CD4-positive, alpha-beta memory T cell (primary cell): ENCODE results near the gene AKAP13. TPM values are rescaled to one million over a fixed set of nuclear protein-coding genes. Genes with fewer than 3 reads are reported as not detected.

Experiments used
- CTCF ChIA-PET: fragments of 350-600 bp; sonication (Branson Sonifier 250); formaldehyde crosslinking; loops from one replicate; lab custom pipeline; 2021; ENCODE audit warnings: inconsistent platforms; ENCODE audit not compliant: partially characterized antibody; lab: Charles Lee
- POLR2A ChIA-PET: fragments of 350-600 bp; sonication (Branson Sonifier 250); formaldehyde crosslinking; loops from one replicate; lab custom pipeline; 2021; ENCODE audit not compliant: partially characterized antibody; lab: Charles Lee
- DNase-seq, 5 donors: peaks; one replicate each; pipeline versions ENCODE4 v3.0.0 to v3.0.0-alpha.2; 2020 to 2022; ENCODE audit warnings: mixed read lengths in 1 of 5
- H3K27ac ChIP-seq: one replicate; pipeline ENCODE4 v1.7.0; 2013; ENCODE audit warnings: low read depth, low read length
- H3K27me3 ChIP-seq: 2 replicates; pipeline ENCODE4 v1.7.0; 2013; ENCODE audit warnings: mild to moderate bottlenecking, low read length, moderate library complexity; ENCODE audit not compliant: insufficient read depth
- H3K36me3 ChIP-seq: 2 replicates; pipeline ENCODE4 v1.7.0; 2013; ENCODE audit warnings: mild to moderate bottlenecking, low read length, moderate library complexity; ENCODE audit not compliant: insufficient read depth
- H3K4me1 ChIP-seq: 2 replicates; pipeline ENCODE4 v1.7.0; 2013; ENCODE audit warnings: mild to moderate bottlenecking, low read length, moderate library complexity; ENCODE audit not compliant: insufficient read depth
- H3K4me3 ChIP-seq, 2 donors: one replicate each; pipeline ENCODE4 v1.7.0; 2013; ENCODE audit warnings: low read length in 2 of 2, mild to moderate bottlenecking in 1 of 2
- H3K9me3 ChIP-seq, 2 donors: one replicate each; pipeline ENCODE4 v1.7.0; 2013; ENCODE audit warnings: low read length in 2 of 2, control low read depth in 1 of 2; ENCODE audit not compliant: control insufficient read depth in 1 of 2
- H3K27ac Mint-ChIP-seq, 7 donors: one replicate each; pipeline ENCODE4 v1.8.0; 2020 to 2021; ENCODE audit warnings: mixed read lengths in 7 of 7, mild to moderate bottlenecking in 6 of 7, inconsistent platforms in 3 of 7, moderate library complexity in 3 of 7
- H3K27me3 Mint-ChIP-seq, 2 donors: one replicate each; pipeline ENCODE4 v1.8.0; 2020 to 2021; ENCODE audit warnings: mixed read lengths in 2 of 2
- H3K36me3 Mint-ChIP-seq, 2 donors: one replicate each; pipeline ENCODE4 v1.8.0; 2020 to 2021; ENCODE audit warnings: mixed read lengths in 2 of 2, inconsistent platforms in 1 of 2, mild to moderate bottlenecking in 1 of 2
- H3K4me1 Mint-ChIP-seq, 4 donors: one replicate each; pipeline ENCODE4 v1.8.0; 2020 to 2021; ENCODE audit warnings: mixed read lengths in 4 of 4, mild to moderate bottlenecking in 1 of 4
- H3K4me3 Mint-ChIP-seq, 8 donors: one replicate each; pipeline ENCODE4 v1.8.0; 2020 to 2021; ENCODE audit warnings: mixed read lengths in 8 of 8, mild to moderate bottlenecking in 7 of 8, moderate library complexity in 6 of 8, inconsistent platforms in 3 of 8
- H3K9me3 Mint-ChIP-seq, 8 donors: one replicate each; pipeline ENCODE4 v1.8.0; 2020 to 2021; ENCODE audit warnings: mixed read lengths in 8 of 8, mild to moderate bottlenecking in 5 of 8, inconsistent platforms in 3 of 8, moderate library complexity in 1 of 8
- intact Hi-C: fragments of 100-400 bp; cut with micrococcal nuclease; formaldehyde crosslinking; loops from one replicate; pipeline ENCODE4 v1.15.1; 2023
- polyA plus RNA-seq, 2 donors: library from polyadenylated mRNA; unstranded; fragments of 300-500 nt; fragmentation: Illumina TruSeq; gene quantifications; one replicate each; pipeline ENCODE4 v1.2.3, GENCODE V29; 2021
- total RNA-seq, 2 experiments: library from RNA; stranded (reverse); gene quantifications; one replicate each; pipeline ENCODE4 v1.2.3, GENCODE V29; 2021

The AKAP13 gene
- total and polyA plus RNA-seq, 4 experiments from 2014 or later, result 68.7 to 319 (median 247) TPM

- Mint-ChIP-seq H3K27me3 (no peaks in the 10 kb centered on the region), H3K36me3 (peaks cover 5 to 31% of the 10 kb centered on the region in 2 donors), H3K4me1 (peaks cover 15 to 37% (median 20%) of the 10 kb centered on the region in 4 donors), H3K27ac (peak overlapping the region in 5 of 7 donors; percentile 18 to 80 (median 68)), H3K9me3 (peaks cover 0 to 4% (median 0%) of the 10 kb centered on the region in 8 donors), H3K4me3 (no peak overlapping the region)
- intact Hi-C loops, result loop anchor here (5.0 kb wide), 2 partner anchors 36 to 91 kb away; no protein-coding TSS in a partner anchor
- H3K36me3 ChIP-seq, result peaks cover 16% of the 10 kb centered on the region
- no peak overlapping the region for H3K4me3 ChIP-seq
- peak in 1 of 5 donors; percentile 27 for DNase-seq
- CTCF ChIA-PET, result interaction anchor here (0.9 to 1.4 kb wide), 4 partner anchors 35 to 90 kb away, joined by 3 to 4 read pairs (median 3); no protein-coding TSS in a partner anchor
- no peak overlapping the region for H3K27ac ChIP-seq
- no peaks in the 10 kb centered on the region for H3K27me3 ChIP-seq
- H3K9me3 ChIP-seq, result no peaks in the 10 kb centered on the region
- H3K4me1 ChIP-seq, result peaks cover 18% of the 10 kb centered on the region
- POLR2A ChIA-PET, result interaction anchor here (1.1 to 1.2 kb wide), 2 partner anchors 34 to 42 kb away, joined by 3 to 4 read pairs; no protein-coding TSS in a partner anchor
These were observed 371.1 kb downstream of the AKAP13 start for GRCh38 chr15:85751291-85752123.

- Histone ChIP-seq H3K9me3 (no peaks in the 10 kb centered on the region), H3K4me1 (peaks cover 18% of the 10 kb centered on the region), H3K27me3 (no peaks in the 10 kb centered on the region), H3K27ac (no peak overlapping the region), H3K4me3 (no peak overlapping the region), H3K36me3 (peaks cover 10% of the 10 kb centered on the region)
- peaks cover 15 to 37% (median 20%) of the 10 kb centered on the region in 4 donors for H3K4me1 Mint-ChIP-seq
- no peak for DNase-seq
- H3K27ac Mint-ChIP-seq, result peak overlapping the region in 4 of 7 donors; percentile 54 to 79 (median 62)
- CTCF ChIA-PET, result interaction anchor here (0.9 to 1.4 kb wide), 3 partner anchors 34 to 89 kb away, joined by 3 to 4 read pairs (median 3); no protein-coding TSS in a partner anchor
- peaks cover 0 to 25% of the 10 kb centered on the region in 2 donors for H3K36me3 Mint-ChIP-seq
- no peaks in the 10 kb centered on the region for H3K27me3 Mint-ChIP-seq
- POLR2A ChIA-PET, result interaction anchor here (1.1 to 1.3 kb wide), 3 partner anchors 9 to 42 kb away, joined by 3 to 4 read pairs (median 4); no protein-coding TSS in a partner anchor
- H3K9me3 Mint-ChIP-seq, result peaks cover 0 to 4% (median 0%) of the 10 kb centered on the region in 8 donors
- intact Hi-C loops, result loop anchor here (5.0 kb wide), 2 partner anchors 35 to 90 kb away; no protein-coding TSS in a partner anchor
- no peak overlapping the region for H3K4me3 Mint-ChIP-seq
These were observed 371.7 kb downstream of the AKAP13 start for GRCh38 chr15:85752124-85752475.

DNA sequence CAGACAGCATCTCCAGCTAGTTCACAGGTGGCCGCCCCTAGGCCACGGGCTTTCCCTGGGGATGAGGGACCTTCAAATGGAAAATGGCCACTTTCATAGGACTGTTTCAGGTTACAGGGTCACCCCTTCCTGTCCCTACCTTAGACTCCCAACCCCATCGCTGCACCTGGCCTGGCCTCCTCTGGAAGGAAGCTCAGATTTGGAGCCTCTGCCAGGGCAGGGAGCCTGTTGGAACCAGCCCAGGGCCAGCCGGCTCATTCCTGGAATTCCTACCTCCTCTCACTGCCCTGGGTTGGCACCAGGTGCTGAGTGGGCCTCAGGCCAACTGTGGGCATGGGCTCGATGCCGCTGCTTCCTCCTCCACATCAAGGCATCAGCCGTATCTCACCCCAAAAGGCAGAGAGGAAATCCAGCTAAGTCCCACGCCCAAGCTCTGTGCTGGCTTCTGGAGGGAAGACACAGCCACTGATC, 372.1 kb downstream of the AKAP13 start:
- ChIA-PET CTCF (interaction anchor here (0.9 to 1.4 kb wide), 4 partner anchors 26 to 89 kb away, joined by 3 to 4 read pairs (median 3); no protein-coding TSS in a partner anchor), POLR2A (interaction anchor here (0.7 to 1.3 kb wide), 4 partner anchors 9 to 41 kb away, joined by 3 to 4 read pairs (median 4); no protein-coding TSS in a partner anchor)
- no peak overlapping the region for H3K4me3 ChIP-seq
- Mint-ChIP-seq H3K4me1 (peaks cover 15 to 37% (median 19%) of the 10 kb centered on the region in 4 donors), H3K9me3 (peaks cover 0 to 4% (median 0%) of the 10 kb centered on the region in 8 donors), H3K36me3 (peaks cover 0 to 20% of the 10 kb centered on the region in 2 donors), H3K4me3 (no peak overlapping the region), H3K27ac (peak overlapping the region; percentile 9 to 93 (median 78)), H3K27me3 (no peaks in the 10 kb centered on the region)
- peaks cover 18% of the 10 kb centered on the region for H3K4me1 ChIP-seq
- DNase-seq, result no peak
- peaks cover 6% of the 10 kb centered on the region for H3K36me3 ChIP-seq
- no peaks in the 10 kb centered on the region for H3K9me3 ChIP-seq
- intact Hi-C loops, result loop anchor here (5.0 kb wide), 2 partner anchors 35 to 90 kb away; no protein-coding TSS in a partner anchor
- H3K27ac ChIP-seq, result no peak overlapping the region
- H3K27me3 ChIP-seq, result no peaks in the 10 kb centered on the region

DNA sequence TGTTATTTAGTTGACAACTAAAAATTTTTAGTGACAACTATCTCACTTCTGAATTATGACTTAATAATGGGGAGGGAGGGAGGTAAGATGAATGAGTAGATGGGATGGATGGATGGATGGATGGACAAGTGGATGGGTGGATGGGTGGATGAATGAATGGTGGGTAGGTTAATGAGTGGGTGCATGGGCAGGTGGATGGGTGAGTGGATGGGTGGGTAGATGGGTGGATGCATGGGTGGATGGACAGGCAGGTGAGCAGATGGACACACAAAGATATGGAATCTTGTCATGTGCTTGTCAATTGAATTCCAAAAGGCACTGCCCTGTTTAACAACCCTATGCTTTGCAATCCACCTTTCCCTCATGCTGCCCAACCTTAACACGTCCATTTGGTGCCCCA, 372.9 kb downstream of the AKAP13 start:
- no peaks in the 10 kb centered on the region for H3K9me3 ChIP-seq
- H3K4me3 ChIP-seq, result no peak overlapping the region
- H3K4me1 ChIP-seq, result peaks cover 18% of the 10 kb centered on the region
- H3K27me3 ChIP-seq, result no peaks in the 10 kb centered on the region
- peaks cover 0 to 4% (median 0%) of the 10 kb centered on the region in 8 donors for H3K9me3 Mint-ChIP-seq
- ChIA-PET CTCF (interaction anchor here (1.3 to 1.4 kb wide), 2 partner anchors 25 to 88 kb away, joined by 3 to 4 read pairs; no protein-coding TSS in a partner anchor), POLR2A (interaction anchor here (1.3 kb wide), 1 partner anchor 10 kb away, joined by 4 read pairs; no protein-coding TSS in a partner anchor)
- peaks cover 15 to 37% (median 19%) of the 10 kb centered on the region in 4 donors for H3K4me1 Mint-ChIP-seq
- peaks cover 0 to 15% of the 10 kb centered on the region in 2 donors for H3K36me3 Mint-ChIP-seq
- H3K27ac ChIP-seq, result no peak overlapping the region
- H3K27ac Mint-ChIP-seq, result peak overlapping the region; percentile 13 to 76 (median 25)
- no peak overlapping the region for H3K4me3 Mint-ChIP-seq
- no peaks in the 10 kb centered on the region for H3K27me3 Mint-ChIP-seq
- no peaks in the 10 kb centered on the region for H3K36me3 ChIP-seq
- DNase-seq, result no peak
- intact Hi-C loops, result loop anchor here (5.0 kb wide), 2 partner anchors 34 to 89 kb away; no protein-coding TSS in a partner anchor

DNA sequence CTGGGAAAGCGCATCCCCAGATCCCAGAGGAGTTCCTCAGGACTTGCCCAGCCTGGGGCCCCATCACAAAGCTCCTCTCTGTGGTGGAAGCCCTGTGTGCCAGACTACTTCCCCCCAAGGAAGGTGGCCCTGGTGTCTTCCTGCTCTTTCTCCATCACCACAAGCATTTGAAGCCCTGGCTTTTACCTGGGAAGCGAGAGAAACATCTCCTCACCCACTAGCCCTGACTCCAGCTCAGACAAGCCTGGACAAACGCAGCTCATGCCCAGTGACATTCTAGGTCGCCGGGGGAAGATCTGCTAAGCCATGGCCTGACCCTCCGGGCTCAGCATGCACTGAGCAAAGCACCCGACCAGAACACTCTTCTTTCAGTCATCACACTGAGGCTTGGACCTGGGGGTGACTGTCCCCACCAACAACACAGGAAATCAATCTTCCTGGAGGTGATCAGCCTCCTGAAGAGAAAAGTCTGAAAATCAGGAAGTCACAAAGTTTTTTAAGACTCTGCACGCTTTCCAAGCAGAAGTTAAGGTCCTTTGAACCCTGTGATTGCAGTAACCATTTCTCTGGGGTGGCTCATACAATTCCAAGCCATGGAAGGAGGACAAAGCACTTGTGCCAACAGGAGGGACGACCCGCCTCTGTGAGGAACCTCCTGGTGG, 373.5 kb downstream of the AKAP13 start:
- no peak for DNase-seq
- no peaks in the 10 kb centered on the region for H3K27me3 ChIP-seq
- POLR2A ChIA-PET, result no interaction called here
- CTCF ChIA-PET, result interaction anchor here (1.3 kb wide), 1 partner anchor 25 kb away, joined by 3 read pairs; no protein-coding TSS in a partner anchor
- H3K27ac Mint-ChIP-seq, result peak overlapping the region in 3 of 7 donors; percentile 29 to 81 (median 80)
- no peak overlapping the region for H3K4me3 ChIP-seq
- H3K9me3 ChIP-seq, result no peaks in the 10 kb centered on the region
- peaks cover under 1 to 12% of the 10 kb centered on the region in 2 donors for H3K36me3 Mint-ChIP-seq
- no peak overlapping the region for H3K27ac ChIP-seq
- no peak overlapping the region for H3K4me3 Mint-ChIP-seq
- H3K4me1 Mint-ChIP-seq, result peaks cover 15 to 37% (median 19%) of the 10 kb centered on the region in 4 donors
- intact Hi-C loops, result loop anchor here (5.0 kb wide), 2 partner anchors 33 to 88 kb away; no protein-coding TSS in a partner anchor
- H3K4me1 ChIP-seq, result peaks cover 18% of the 10 kb centered on the region
- H3K36me3 ChIP-seq, result no peaks in the 10 kb centered on the region
- H3K27me3 Mint-ChIP-seq, result no peaks in the 10 kb centered on the region
- H3K9me3 Mint-ChIP-seq, result peaks cover 0 to 4% (median 0%) of the 10 kb centered on the region in 8 donors

GRCh38 chr15:85754989-85755388, 374.6 kb downstream of the AKAP13 start:
- Histone ChIP-seq H3K27me3 (no peaks in the 10 kb centered on the region), H3K36me3 (no peaks in the 10 kb centered on the region), H3K4me3 (no peak overlapping the region), H3K9me3 (no peaks in the 10 kb centered on the region), H3K27ac (no peak overlapping the region), H3K4me1 (peaks cover 18% of the 10 kb centered on the region)
- peaks cover 0 to 4% (median 0%) of the 10 kb centered on the region in 8 donors for H3K9me3 Mint-ChIP-seq
- POLR2A ChIA-PET, result interaction anchor here (0.7 kb wide), 1 partner anchor 12 kb away, joined by 3 read pairs; no protein-coding TSS in a partner anchor
- peaks cover 12 to 29% (median 18%) of the 10 kb centered on the region in 4 donors for H3K4me1 Mint-ChIP-seq
- CTCF ChIA-PET, result interaction anchor here (1.2 kb wide), 1 partner anchor 85 kb away, joined by 3 read pairs; no protein-coding TSS in a partner anchor
- H3K4me3 Mint-ChIP-seq, result no peak overlapping the region
- H3K27me3 Mint-ChIP-seq, result no peaks in the 10 kb centered on the region
- DNase-seq, result no peak
- peak overlapping the region in 3 of 7 donors; percentile 13 to 31 (median 18) for H3K27ac Mint-ChIP-seq
- H3K36me3 Mint-ChIP-seq, result peaks cover 3 to 9% of the 10 kb centered on the region in 2 donors
- intact Hi-C loops, result loop anchor here (5.0 kb wide), 2 partner anchors 32 to 87 kb away; no protein-coding TSS in a partner anchor
